ENCODE measurements around the gene SARDH.

Gene SARDH

GRCh38 chr9:133685653-133686609 is 52.2 kb downstream of the SARDH start:
- Histone ChIP-seq H3K9ac (ENCODE audit: low read length) (no peak overlapping the region), H3K4me2 (ENCODE audit: low read length) (no peak overlapping the region), H4K12ac (ENCODE audit: low read depth, low read length) (no peak overlapping the region), H3K4me1 (ENCODE audit: control insufficient read depth in 1 of 2, insufficient read depth in 2 of 2, low read length in 2 of 2) (peaks cover 38 to 42% of the 10 kb centered on the region in 2 experiments), H3K9me3 (ENCODE audit: insufficient read depth, low read depth, low read length) (peaks cover 2% of the 10 kb centered on the region), H3K18ac (ENCODE audit: low read length) (no peak overlapping the region), H2BK120ac (ENCODE audit: insufficient read depth, low read length, poor library complexity) (no peak overlapping the region), H3K27ac (ENCODE audit: low read depth, low read length) (no peak overlapping the region), H3K27me3 (ENCODE audit: insufficient read depth, low read length) (no peaks in the 10 kb centered on the region), H3K4me3 (ENCODE audit: low read depth, low read length) (no peak overlapping the region), H3K14ac (ENCODE audit: low read length) (no peak overlapping the region), H2AFZ (ENCODE audit: insufficient read depth, low read length, poor library complexity) (no peak overlapping the region), H4K91ac (ENCODE audit: low read depth, low read length) (peak overlapping the region; percentile 30), H3K79me1 (ENCODE audit: low read length) (peaks cover 43% of the 10 kb centered on the region), H3K36me3 (ENCODE audit: control insufficient read depth in 1 of 2, insufficient read depth in 2 of 2, low read length in 2 of 2) (no peaks in the 10 kb centered on the region), H3K23ac (ENCODE audit: low read length) (no peak overlapping the region), H2AK5ac (ENCODE audit: low read length) (peak overlapping the region; percentile 51), H3K79me2 (ENCODE audit: control insufficient read depth, insufficient read depth, low read length, poor library complexity) (peaks cover 4% of the 10 kb centered on the region), H3K4ac (ENCODE audit: low read depth, low read length) (no peak overlapping the region), H4K8ac (ENCODE audit: low read depth, low read length) (no peak overlapping the region), H2BK12ac (ENCODE audit: low read length) (peak overlapping the region; percentile 50), H2BK5ac (ENCODE audit: low read depth, low read length, poor library complexity) (no peak overlapping the region)
- DNase-seq = no peak
- WGBS (ENCODE audit: extremely low coverage, insufficient coverage, insufficient read length) = no CpG with 5 or more reads among the region's 18 CpGs

GRCh38 chr9:133684936-133685361 is 53.2 kb downstream of the SARDH start:
- no peak overlapping the region for H3K4ac ChIP-seq (ENCODE audit: low read depth, low read length)

GRCh38 chr9:133684121-133684935 is 53.8 kb downstream of the SARDH start:
- H4K8ac ChIP-seq (ENCODE audit: low read depth, low read length) = peak overlapping the region; percentile 17
- no peaks in the 10 kb centered on the region for H3K36me3 ChIP-seq (ENCODE audit: control insufficient read depth in 1 of 2, insufficient read depth in 2 of 2, low read length in 2 of 2)
- H2AFZ ChIP-seq (ENCODE audit: insufficient read depth, low read length, poor library complexity) = peak overlapping the region; percentile 4
- H4K12ac ChIP-seq (ENCODE audit: low read depth, low read length) = no peak overlapping the region
- WGBS (ENCODE audit: extremely low coverage, insufficient coverage, insufficient read length) = no CpG with 5 or more reads among the region's 26 CpGs
- H3K4me3 ChIP-seq (ENCODE audit: low read depth, low read length) = no peak overlapping the region
- H4K91ac ChIP-seq (ENCODE audit: low read depth, low read length) = peak overlapping the region; percentile 93
- H2BK120ac ChIP-seq (ENCODE audit: insufficient read depth, low read length, poor library complexity) = peak overlapping the region; percentile 86
- H3K79me1 ChIP-seq (ENCODE audit: low read length) = peaks cover 31% of the 10 kb centered on the region
- H3K4me2 ChIP-seq (ENCODE audit: low read length) = no peak overlapping the region
- H3K9ac ChIP-seq (ENCODE audit: low read length) = no peak overlapping the region
- H2BK12ac ChIP-seq (ENCODE audit: low read length) = peak overlapping the region; percentile 58
- H3K4me1 ChIP-seq (ENCODE audit: control insufficient read depth in 1 of 2, insufficient read depth in 2 of 2, low read length in 2 of 2) = peaks cover 24 to 27% of the 10 kb centered on the region in 2 experiments
- H3K9me3 ChIP-seq (ENCODE audit: insufficient read depth, low read depth, low read length) = peaks cover 2% of the 10 kb centered on the region
- peak overlapping the region; percentile 18 for H3K4ac ChIP-seq (ENCODE audit: low read depth, low read length)
- no peak for DNase-seq
- H3K14ac ChIP-seq (ENCODE audit: low read length) = peak overlapping the region; percentile 32
- no peak overlapping the region for H3K23ac ChIP-seq (ENCODE audit: low read length)
- peak overlapping the region; percentile 55 for H2BK5ac ChIP-seq (ENCODE audit: low read depth, low read length, poor library complexity)
- peak overlapping the region; percentile 64 for H3K27ac ChIP-seq (ENCODE audit: low read depth, low read length)
- peaks cover 4% of the 10 kb centered on the region for H3K79me2 ChIP-seq (ENCODE audit: control insufficient read depth, insufficient read depth, low read length, poor library complexity)
- peak overlapping the region; percentile 77 for H2AK5ac ChIP-seq (ENCODE audit: low read length)
- peak overlapping the region; percentile 9 for H3K18ac ChIP-seq (ENCODE audit: low read length)
- H3K27me3 ChIP-seq (ENCODE audit: insufficient read depth, low read length) = no peaks in the 10 kb centered on the region

More at GRCh38 chr9:133684936-133685361, 53.2 kb downstream of the SARDH start:
- Histone ChIP-seq H2BK12ac (ENCODE audit: low read length) (peak overlapping the region; percentile 58), H4K91ac (ENCODE audit: low read depth, low read length) (peak overlapping the region; percentile 93), H3K27me3 (ENCODE audit: insufficient read depth, low read length) (no peaks in the 10 kb centered on the region), H3K9me3 (ENCODE audit: insufficient read depth, low read depth, low read length) (peaks cover 2% of the 10 kb centered on the region), H3K9ac (ENCODE audit: low read length) (no peak overlapping the region), H3K4me3 (ENCODE audit: low read depth, low read length) (no peak overlapping the region), H4K12ac (ENCODE audit: low read depth, low read length) (no peak overlapping the region), H3K27ac (ENCODE audit: low read depth, low read length) (no peak overlapping the region), H3K4me2 (ENCODE audit: low read length) (no peak overlapping the region), H3K18ac (ENCODE audit: low read length) (no peak overlapping the region), H2BK5ac (ENCODE audit: low read depth, low read length, poor library complexity) (peak overlapping the region; percentile 55), H2AK5ac (ENCODE audit: low read length) (peak overlapping the region; percentile 77), H3K14ac (ENCODE audit: low read length) (peak overlapping the region; percentile 32), H3K23ac (ENCODE audit: low read length) (no peak overlapping the region), H3K79me1 (ENCODE audit: low read length) (peaks cover 36% of the 10 kb centered on the region), H3K36me3 (ENCODE audit: control insufficient read depth in 1 of 2, insufficient read depth in 2 of 2, low read length in 2 of 2) (no peaks in the 10 kb centered on the region), H2BK120ac (ENCODE audit: insufficient read depth, low read length, poor library complexity) (peak overlapping the region; percentile 86), H3K4me1 (ENCODE audit: control insufficient read depth in 1 of 2, insufficient read depth in 2 of 2, low read length in 2 of 2) (peaks cover 30 to 33% of the 10 kb centered on the region in 2 experiments), H3K79me2 (ENCODE audit: control insufficient read depth, insufficient read depth, low read length, poor library complexity) (peaks cover 4% of the 10 kb centered on the region), H2AFZ (ENCODE audit: insufficient read depth, low read length, poor library complexity) (no peak overlapping the region), H4K8ac (ENCODE audit: low read depth, low read length) (no peak overlapping the region)
- no peak for DNase-seq
- no CpG with 5 or more reads among the region's 17 CpGs for WGBS (ENCODE audit: extremely low coverage, insufficient coverage, insufficient read length)

GRCh38 chr9:133683586-133684120 is 54.5 kb downstream of the SARDH start:
- Histone ChIP-seq H2AFZ (ENCODE audit: insufficient read depth, low read length, poor library complexity) (peak overlapping the region; percentile 4), H3K14ac (ENCODE audit: low read length) (peak overlapping the region; percentile 32), H3K9ac (ENCODE audit: low read length) (no peak overlapping the region), H3K27ac (ENCODE audit: low read depth, low read length) (peak overlapping the region; percentile 79), H3K36me3 (ENCODE audit: control insufficient read depth in 1 of 2, insufficient read depth in 2 of 2, low read length in 2 of 2) (no peaks in the 10 kb centered on the region), H4K8ac (ENCODE audit: low read depth, low read length) (peak overlapping the region; percentile 4), H3K4me1 (ENCODE audit: control insufficient read depth in 1 of 2, insufficient read depth in 2 of 2, low read length in 2 of 2) (peaks cover 19 to 21% of the 10 kb centered on the region in 2 experiments), H2AK5ac (ENCODE audit: low read length) (peak overlapping the region; percentile 26), H3K18ac (ENCODE audit: low read length) (peak overlapping the region; percentile 4), H3K23ac (ENCODE audit: low read length) (no peak overlapping the region), H3K4ac (ENCODE audit: low read depth, low read length) (peak overlapping the region; percentile 18), H2BK120ac (ENCODE audit: insufficient read depth, low read length, poor library complexity) (peak overlapping the region; percentile 86), H3K9me3 (ENCODE audit: insufficient read depth, low read depth, low read length) (no peaks in the 10 kb centered on the region), H3K4me2 (ENCODE audit: low read length) (no peak overlapping the region), H2BK12ac (ENCODE audit: low read length) (peak overlapping the region; percentile 58), H4K91ac (ENCODE audit: low read depth, low read length) (peak overlapping the region; percentile 93), H4K12ac (ENCODE audit: low read depth, low read length) (no peak overlapping the region), H2BK5ac (ENCODE audit: low read depth, low read length, poor library complexity) (peak overlapping the region; percentile 55), H3K79me2 (ENCODE audit: control insufficient read depth, insufficient read depth, low read length, poor library complexity) (peaks cover 4% of the 10 kb centered on the region), H3K4me3 (ENCODE audit: low read depth, low read length) (no peak overlapping the region), H3K79me1 (ENCODE audit: low read length) (peaks cover 27% of the 10 kb centered on the region), H3K27me3 (ENCODE audit: insufficient read depth, low read length) (no peaks in the 10 kb centered on the region)
- DNase-seq = no peak
- WGBS (ENCODE audit: extremely low coverage, insufficient coverage, insufficient read length) = no CpG with 5 or more reads among the region's 19 CpGs
